GM19467 (cell line): ENCODE data around the gene ADCY1.

Source experiments
- ATAC-seq: cut with Tn5 transposase; IDR thresholded peaks from one replicate; pipeline ENCODE4 v1.9.1; 2021; ENCODE audit warnings: mild to moderate bottlenecking, moderate library complexity; ENCODE audit not compliant: unreplicated experiment

The ADCY1 gene

GRCh38 chr7:45623157-45623556, 49.0 kb downstream of the ADCY1 start:
- no peak for ATAC-seq

GRCh38 chr7:45623740-45624391, 49.7 kb downstream of the ADCY1 start:
- no peak for ATAC-seq

GRCh38 chr7:45624392-45624760, 50.2 kb downstream of the ADCY1 start:
- no peak for ATAC-seq

GRCh38 chr7:45625067-45625466, 50.9 kb downstream of the ADCY1 start:
- no peak for ATAC-seq

GRCh38 chr7:45625714-45626440, 51.7 kb downstream of the ADCY1 start:
- no peak for ATAC-seq

- ATAC-seq = no peak
Observed at GRCh38 chr7:45626441-45627430, 52.6 kb downstream of the ADCY1 start.

- no peak for ATAC-seq
Observed at GRCh38 chr7:45627691-45628456, 53.7 kb downstream of the ADCY1 start.

GRCh38 chr7:45631569-45631968, 57.4 kb downstream of the ADCY1 start:
- no peak for ATAC-seq

GRCh38 chr7:45636733-45637132, 62.6 kb downstream of the ADCY1 start:
- no peak for ATAC-seq

- ATAC-seq = no peak
Observed at GRCh38 chr7:45638916-45639315, 64.7 kb downstream of the ADCY1 start.

- no peak for ATAC-seq
Observed at GRCh38 chr7:45642044-45642443, 67.9 kb downstream of the ADCY1 start.

- peak; percentile 51 for ATAC-seq
Observed at GRCh38 chr7:45643630-45644029, 69.5 kb downstream of the ADCY1 start.

- ATAC-seq = no peak
Observed at GRCh38 chr7:45644237-45644636, 70.1 kb downstream of the ADCY1 start.

- no peak for ATAC-seq
Observed at GRCh38 chr7:45645141-45645969, 71.2 kb downstream of the ADCY1 start.

- ATAC-seq = no peak
Observed at GRCh38 chr7:45646207-45646821, 72.1 kb downstream of the ADCY1 start.

- ATAC-seq = no peak
Observed at GRCh38 chr7:45646996-45647825, 73.0 kb downstream of the ADCY1 start.

GRCh38 chr7:45647967-45648670, 74.0 kb downstream of the ADCY1 start:
- no peak for ATAC-seq

- no peak for ATAC-seq
Observed at GRCh38 chr7:45648671-45648995, 74.5 kb downstream of the ADCY1 start.
